Measurements from ENCODE around the gene ACER3.
"Not testable (repeated sequence)": the region's sequence is repeated elsewhere in the genome, so short reads cannot be mapped to it uniquely, and the experiment has no call there.

GRCh38 chr11:77047928-77048446 lies 187.3 kb downstream of the ACER3 start:
- TF ChIP-seq CTCF (IDR thresholded peaks at IDR 0.05), result peak; percentile 16
- not testable (repeated sequence) for TF ChIP-seq EZH2 (IDR thresholded peaks at IDR 0.05; ENCODE audit: borderline replicate concordance, insufficient read depth, low read depth, low read length, poor library complexity, severe bottlenecking)
